CD4-positive, alpha-beta T cell treated with Interleukin-15 for 4 hours (primary cell): ENCODE data around the gene TNFAIP3.
A peak's percentile ranks its signal among the peaks of the same experiment; 100 is the strongest.

ENCODE experiments used
- DNase-seq: peaks from one replicate; pipeline ENCODE4 v3.0.0-alpha.2; 2020; ENCODE audit warnings: low spot score

Gene TNFAIP3

DNA sequence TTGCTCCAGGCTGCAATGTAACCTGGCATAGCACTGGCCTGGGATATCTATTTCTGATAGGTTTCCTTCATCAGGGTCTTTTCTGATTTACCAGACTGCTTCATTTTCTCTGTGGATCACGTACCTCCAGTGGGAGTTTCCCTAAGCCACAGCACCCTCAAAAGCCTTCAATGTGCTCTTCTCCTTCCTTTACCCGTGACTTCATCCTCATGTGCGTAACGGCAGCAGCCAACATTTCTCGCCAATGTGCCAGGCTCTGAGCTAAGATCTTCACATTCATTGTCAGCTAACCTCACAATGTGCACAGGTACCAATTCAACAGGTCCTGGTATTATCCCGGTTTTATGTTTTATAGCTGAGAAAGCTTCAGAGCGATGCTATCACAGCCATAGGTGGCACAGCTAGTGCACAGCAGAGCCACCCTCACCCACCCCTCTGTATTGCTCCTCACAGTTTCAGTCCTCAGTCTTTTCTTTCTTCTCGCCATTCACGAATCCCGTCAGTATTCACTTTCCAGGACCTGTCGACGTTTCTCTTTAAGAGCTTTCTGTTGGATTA lies 58.2 kb downstream of the TNFAIP3 start:
- DNase-seq, result no peak

DNA sequence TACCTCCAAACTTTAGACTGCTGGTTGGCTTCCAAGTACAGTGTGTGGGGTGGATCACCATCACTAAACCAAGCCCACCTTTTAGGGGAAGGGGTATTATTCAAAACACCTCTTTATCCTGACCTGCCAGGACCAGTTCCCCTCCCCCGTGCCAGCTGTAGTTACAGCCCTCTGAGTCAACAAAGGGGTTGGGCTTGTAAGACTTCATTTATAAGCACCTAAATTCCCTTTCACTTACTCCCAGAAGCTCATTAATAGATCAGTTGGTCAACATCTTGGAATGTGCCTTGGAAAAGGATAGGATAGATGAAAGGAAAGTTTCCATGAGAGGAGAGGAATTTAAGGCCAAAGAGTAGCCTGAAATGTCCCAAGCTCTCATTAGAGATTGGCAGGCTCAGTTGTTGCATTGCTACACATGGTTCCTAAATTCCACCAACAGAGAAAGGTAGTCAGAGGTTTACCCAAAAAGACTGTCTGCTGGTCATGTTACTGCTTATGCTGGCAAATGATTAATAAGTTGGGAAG lies 59.2 kb downstream of the TNFAIP3 start:
- DNase-seq, result no peak

DNA sequence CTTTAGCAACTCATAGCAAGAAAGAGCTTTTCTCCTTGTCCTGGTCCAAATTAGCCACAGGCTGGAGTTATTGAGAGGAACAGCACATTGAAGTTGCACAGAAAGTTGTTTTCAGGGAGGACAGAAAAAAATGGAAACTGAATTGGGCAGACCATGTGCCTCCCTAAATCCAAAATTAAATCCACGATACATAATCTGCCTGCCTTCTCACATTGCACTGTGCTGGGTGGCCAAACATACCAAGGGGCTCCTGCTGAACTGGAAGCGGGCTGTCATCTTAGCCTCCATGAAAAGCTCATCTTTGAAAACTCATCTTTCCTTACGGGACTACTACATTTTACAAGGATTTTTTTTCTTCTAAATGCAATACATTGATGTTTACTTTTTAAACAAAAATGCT lies 59.9 kb downstream of the TNFAIP3 start:
- no peak for DNase-seq

DNA sequence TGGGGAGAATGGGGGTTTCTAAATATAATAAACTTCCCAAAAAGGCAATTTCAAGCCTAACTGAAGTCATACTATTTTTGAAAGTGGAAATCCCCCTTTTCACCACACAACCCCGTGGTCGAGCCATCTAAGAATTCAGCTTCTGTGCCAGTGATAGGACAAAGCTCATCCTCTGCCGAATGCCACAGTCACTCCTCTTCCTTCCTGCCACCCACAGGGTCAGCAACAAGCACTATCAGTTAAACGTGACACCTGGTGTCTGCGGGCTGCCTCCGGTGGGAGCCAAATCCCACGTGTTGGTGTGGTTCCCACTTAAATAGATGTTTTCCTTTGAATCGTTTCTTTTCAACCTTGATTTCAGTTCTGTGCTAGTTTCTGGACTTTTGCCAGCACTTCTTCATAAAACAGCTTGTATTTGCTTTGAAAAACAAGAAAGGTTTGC lies 60.7 kb downstream of the TNFAIP3 start:
- DNase-seq, result peak; percentile 77

DNA sequence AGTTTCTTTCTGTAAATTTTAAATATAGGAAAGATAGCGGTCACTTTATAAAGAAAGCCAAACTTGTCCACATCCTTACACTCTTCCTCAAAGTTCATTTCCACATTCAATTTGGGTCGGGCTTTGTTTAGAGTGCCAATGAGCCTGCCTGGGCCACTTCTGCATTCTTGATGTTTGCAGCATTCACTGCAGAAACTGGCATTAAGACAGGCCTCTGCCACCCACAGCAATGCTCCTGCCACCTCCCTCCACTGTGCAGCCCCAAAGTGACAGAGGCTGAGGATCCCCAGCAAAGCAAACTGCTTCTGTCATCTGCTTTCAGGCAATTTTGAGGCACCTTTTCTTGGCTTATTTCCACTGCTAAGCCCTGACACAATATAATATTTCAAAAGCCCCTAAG lies 61.2 kb downstream of the TNFAIP3 start:
- DNase-seq, result no peak

DNA sequence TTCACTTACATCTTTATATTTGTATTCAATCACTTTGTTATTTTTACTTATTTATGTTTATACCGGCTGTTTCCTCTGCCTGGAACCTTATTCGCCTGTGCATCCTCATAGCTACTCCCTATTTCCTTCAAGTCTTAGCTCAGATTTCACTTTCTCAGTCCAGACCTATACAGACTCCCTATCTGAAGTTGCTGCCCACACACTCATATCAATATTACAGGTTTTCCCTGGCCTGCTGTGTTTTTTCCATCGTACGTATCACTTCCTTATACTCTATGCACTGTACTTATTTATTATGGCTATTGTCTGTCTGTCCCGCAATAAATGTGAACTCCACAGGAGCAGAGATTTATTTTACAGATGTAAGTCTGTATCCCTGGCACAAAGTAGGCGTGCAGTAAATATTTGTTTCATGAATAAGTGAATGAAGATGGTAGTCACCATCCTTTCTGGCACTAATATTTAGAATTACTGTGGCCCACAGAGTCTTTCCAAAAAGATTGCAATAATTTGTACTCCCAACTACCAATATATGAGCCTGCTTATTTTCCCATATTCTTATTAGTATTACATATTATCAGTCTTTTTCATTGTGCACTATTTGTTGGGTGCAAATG lies 64.9 kb downstream of the TNFAIP3 start:
- no peak for DNase-seq
